HepG2 (cell line): ENCODE data around the gene ARHGEF39. TPM values are rescaled to one million over a fixed set of nuclear protein-coding genes. Genes with fewer than 3 reads are reported as not detected.

Source experiments
- AKNA ChIP-seq: sonication (generic); formaldehyde crosslinking; IDR thresholded peaks from 2 replicates; pipeline ENCODE4 v1.4.0; 2020; ENCODE audit warnings: missing genetic modification reagents, borderline replicate concordance
- CHD4 ChIP-seq: fragments of 200-600 bp; sonication (generic); IDR thresholded peaks from 2 replicates; pipeline ENCODE4 v1.7.0; 2017; ENCODE audit warnings: mild to moderate bottlenecking, low read length, borderline replicate concordance
- CREM ChIP-seq, 2 experiments: sonication (generic) in 1 of 2; formaldehyde crosslinking in 1 of 2; IDR thresholded peaks; 2 replicates each; pipeline versions ENCODE4 v1.4.0 to v1.6.1; 2016 to 2020; ENCODE audit warnings: antibody characterized with exemption in 1 of 2, mild to moderate bottlenecking in 1 of 2, missing genetic modification reagents in 1 of 2
- EED ChIP-seq: sonication (generic); formaldehyde crosslinking; IDR thresholded peaks from 2 replicates; pipeline ENCODE4 v1.5.0; 2020; ENCODE audit warnings: mild to moderate bottlenecking, missing genetic modification reagents
- ELF4 ChIP-seq: sonication (generic); formaldehyde crosslinking; IDR thresholded peaks from 2 replicates; pipeline ENCODE4 v1.5.0; 2020; ENCODE audit warnings: missing genetic modification reagents, mild to moderate bottlenecking, moderate library complexity, borderline replicate concordance
- HOXD1 ChIP-seq: sonication (generic); formaldehyde crosslinking; IDR thresholded peaks from 2 replicates; pipeline ENCODE4 v1.5.0; 2020; ENCODE audit warnings: missing genetic modification reagents
- LRRFIP1 ChIP-seq: sonication (generic); formaldehyde crosslinking; conservative IDR thresholded peaks from 2 replicates; pipeline ENCODE4 v1.4.0; 2020; ENCODE audit warnings: missing genetic modification reagents
- MLLT10 ChIP-seq: sonication (generic); formaldehyde crosslinking; IDR thresholded peaks from 2 replicates; pipeline ENCODE4 v1.4.0; 2020; ENCODE audit warnings: missing genetic modification reagents
- NCOR1 ChIP-seq: fragments of 200-600 bp; sonication (generic); IDR thresholded peaks from 2 replicates; pipeline ENCODE4 v1.7.0; 2017; ENCODE audit warnings: antibody characterized with exemption, low read length, borderline replicate concordance
- NFKBIZ ChIP-seq: IDR thresholded peaks from 2 replicates; pipeline ENCODE4 v1.6.1; 2018; ENCODE audit warnings: missing genetic modification reagents, missing compliant biosample characterization
- NFYB ChIP-seq: sonication (generic); formaldehyde crosslinking; IDR thresholded peaks from 2 replicates; pipeline ENCODE4 v1.4.0; 2020; ENCODE audit warnings: missing genetic modification reagents
- ONECUT2 ChIP-seq: sonication (generic); formaldehyde crosslinking; IDR thresholded peaks from 2 replicates; pipeline ENCODE4 v1.4.0; 2020; ENCODE audit warnings: missing genetic modification reagents
- POGZ ChIP-seq: sonication (generic); formaldehyde crosslinking; IDR thresholded peaks from 2 replicates; pipeline ENCODE4 v1.4.0; 2020; ENCODE audit warnings: mild to moderate bottlenecking, missing genetic modification reagents
- ZEB1 ChIP-seq: IDR thresholded peaks from 2 replicates; pipeline ENCODE4 v1.6.1; 2012; ENCODE audit warnings: mild to moderate bottlenecking, low read depth, inconsistent platforms; ENCODE audit not compliant: insufficient replicate concordance
- ZFP82 ChIP-seq: sonication (generic); formaldehyde crosslinking; IDR thresholded peaks from 2 replicates; pipeline ENCODE4 v1.5.1; 2020; ENCODE audit warnings: mild to moderate bottlenecking, missing genetic modification reagents, borderline replicate concordance
- ZNF160 ChIP-seq: sonication (generic); formaldehyde crosslinking; IDR thresholded peaks from 2 replicates; pipeline ENCODE4 v1.8.0; 2022; ENCODE audit warnings: mild to moderate bottlenecking, inconsistent platforms, missing genetic modification reagents
- ZNF24 ChIP-seq: fragments of 450-650 bp; IDR thresholded peaks from 2 replicates; pipeline ENCODE4 v1.6.1; 2017; ENCODE audit warnings: antibody characterized with exemption, mild to moderate bottlenecking
- ZNF430 ChIP-seq: sonication (generic); formaldehyde crosslinking; IDR thresholded peaks from 2 replicates; pipeline ENCODE4 v1.9.0; 2021; ENCODE audit warnings: mild to moderate bottlenecking, missing genetic modification reagents
- ZNF678 ChIP-seq: sonication (generic); formaldehyde crosslinking; IDR thresholded peaks from 2 replicates; pipeline ENCODE4 v1.4.0; 2020; ENCODE audit warnings: mild to moderate bottlenecking, missing genetic modification reagents
- ZNF816 ChIP-seq: sonication (generic); formaldehyde crosslinking; IDR thresholded peaks from 2 replicates; pipeline ENCODE4 v1.8.0; 2022; ENCODE audit warnings: missing genetic modification reagents, mild to moderate bottlenecking, borderline replicate concordance
- ZSCAN9 ChIP-seq: IDR thresholded peaks from 2 replicates; pipeline ENCODE4 v1.6.1; 2016; ENCODE audit warnings: borderline replicate concordance
- polyA plus RNA-seq, 8 experiments: library from polyadenylated mRNA; depleted of rRNA in 3 of 8; stranded (reverse) in 7 of 8; unstranded in 1 of 8; fragments of >200 nt; fragmentation: Illumina TruSeq in 4 of 8; extraction: Trizol in 4 of 8; gene quantifications; 2 replicates each; pipeline versions ENCODE4 v1.2.1 to v1.2.3, GENCODE V29; 2011 to 2016; ENCODE audit warnings: low read depth in 4 of 8, missing spikeins in 1 of 8, mixed read lengths in 1 of 8; ENCODE audit not compliant: insufficient read depth in 1 of 8
- total RNA-seq, 5 experiments: library from RNA; depleted of rRNA; stranded (reverse); fragments of >200 nt; fragmentation: Illumina TruSeq; extraction: Trizol; gene quantifications; 2 replicates each; pipeline ENCODE4 v1.2.3, GENCODE V29; 2016; ENCODE audit warnings: low read depth in 1 of 5
- TF ChIP-seq, protein P1 (sequence below): sonication (generic); formaldehyde crosslinking; IDR thresholded peaks from 2 replicates; pipeline ENCODE4 v1.5.0; 2020; ENCODE audit warnings: mild to moderate bottlenecking, missing genetic modification reagents

ARHGEF39 gene
- total and polyA plus RNA-seq, 2 of the 13 experiments (the other 11 are each of a cell fraction or from before 2014, with no cell fraction given) = 11.2 to 12.3 TPM

GRCh38 chr9:35646153-35646532 lies 18.9 kb downstream of the ARHGEF39 start (continued):
- peak; percentile 64; the same call in 1 of the 2 replicates for TF ChIP-seq EED (CRISPR knock-in tag)
- TF ChIP-seq ZNF816 (CRISPR knock-in tag) = peak; percentile 65; the same call in 1 of the 2 replicates
- TF ChIP-seq, protein P1, sequence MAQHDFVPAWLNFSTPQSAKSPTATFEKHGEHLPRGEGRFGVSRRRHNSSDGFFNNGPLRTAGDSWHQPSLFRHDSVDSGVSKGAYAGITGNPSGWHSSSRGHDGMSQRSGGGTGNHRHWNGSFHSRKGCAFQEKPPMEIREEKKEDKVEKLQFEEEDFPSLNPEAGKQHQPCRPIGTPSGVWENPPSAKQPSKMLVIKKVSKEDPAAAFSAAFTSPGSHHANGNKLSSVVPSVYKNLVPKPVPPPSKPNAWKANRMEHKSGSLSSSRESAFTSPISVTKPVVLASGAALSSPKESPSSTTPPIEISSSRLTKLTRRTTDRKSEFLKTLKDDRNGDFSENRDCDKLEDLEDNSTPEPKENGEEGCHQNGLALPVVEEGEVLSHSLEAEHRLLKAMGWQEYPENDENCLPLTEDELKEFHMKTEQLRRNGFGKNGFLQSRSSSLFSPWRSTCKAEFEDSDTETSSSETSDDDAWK = no peak
- TF ChIP-seq NCOR1 = no peak
- no peak for TF ChIP-seq ZNF430
- TF ChIP-seq CREM (IDR thresholded peaks at IDR 0.05) = no peak
- TF ChIP-seq CREM (CRISPR knock-in tag; IDR thresholded peaks at IDR 0.05) = no peak
- no peak for TF ChIP-seq ZNF24
- no peak for TF ChIP-seq ZSCAN9 (CRISPR knock-in tag)
- TF ChIP-seq LRRFIP1 = no peak
- no peak for TF ChIP-seq ZNF160 (CRISPR knock-in tag)
- no peak for TF ChIP-seq MLLT10 (CRISPR knock-in tag)
- TF ChIP-seq ELF4 (CRISPR knock-in tag) = peak; percentile 75; the same call in 1 of the 2 replicates
- no peak for TF ChIP-seq POGZ (CRISPR knock-in tag)
- TF ChIP-seq NFYB (CRISPR knock-in tag) = no peak
- TF ChIP-seq ZNF678 (CRISPR knock-in tag) = no peak
- TF ChIP-seq CHD4 = no peak
- peak; percentile 85 for TF ChIP-seq ZEB1
- TF ChIP-seq ZFP82 (CRISPR knock-in tag) = 0 out of 2 replicates have a peak, but pooled peaks have one; percentile 61
- no peak for TF ChIP-seq NFKBIZ
- TF ChIP-seq ONECUT2 (CRISPR knock-in tag) = no peak
- TF ChIP-seq AKNA (CRISPR knock-in tag) = no peak
- TF ChIP-seq HOXD1 = no peak
